Gastrocnemius medialis (tissue), 4 donors: ENCODE results near the gene SPECC1.

ENCODE experiments used
- POLR2A ChIP-seq, 2 donors: fragments of 450-650 bp; IDR thresholded peaks; one replicate each; pipeline ENCODE4 v1.6.1; 2017; ENCODE audit warnings: antibody characterized with exemption in 2 of 2, mild to moderate bottlenecking in 2 of 2, moderate library complexity in 2 of 2
- TF ChIP-seq, protein P1 (sequence below), 5 experiments: fragments of 450-650 bp in 3 of 5; fragments of 200-600 bp in 2 of 5; sonication (generic) in 2 of 5; IDR thresholded peaks in 4 of 5; conservative IDR thresholded peaks in 1 of 5; 1 replicate in 4 of 5; 2 replicates in 1 of 5; pipeline ENCODE4 v1.5.1; 2016 to 2019; ENCODE audit warnings: antibody characterized with exemption in 5 of 5, mild to moderate bottlenecking in 3 of 5, moderate library complexity in 3 of 5

DNA sequence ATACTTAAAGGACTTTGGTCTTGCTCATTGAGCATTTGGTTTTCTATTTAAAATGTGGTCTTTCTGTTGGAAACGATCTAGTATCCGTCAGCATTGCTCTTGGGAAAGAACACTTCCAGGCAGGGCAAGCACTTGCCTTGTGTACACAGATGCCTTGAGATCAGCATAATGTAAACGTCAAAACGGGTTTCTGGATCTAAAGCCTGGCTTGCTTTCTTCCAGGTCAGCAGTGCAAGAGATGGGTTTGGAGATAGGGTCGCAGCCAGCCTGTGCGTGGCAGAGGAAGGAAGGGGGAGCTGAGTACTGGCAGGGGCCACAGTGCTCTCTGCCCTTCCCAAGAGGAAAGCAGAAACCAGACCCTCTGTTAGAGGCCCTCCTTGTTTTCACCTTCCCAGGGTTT is 282.7 kb downstream of the SPECC1 start:
- TF ChIP-seq, protein P1, sequence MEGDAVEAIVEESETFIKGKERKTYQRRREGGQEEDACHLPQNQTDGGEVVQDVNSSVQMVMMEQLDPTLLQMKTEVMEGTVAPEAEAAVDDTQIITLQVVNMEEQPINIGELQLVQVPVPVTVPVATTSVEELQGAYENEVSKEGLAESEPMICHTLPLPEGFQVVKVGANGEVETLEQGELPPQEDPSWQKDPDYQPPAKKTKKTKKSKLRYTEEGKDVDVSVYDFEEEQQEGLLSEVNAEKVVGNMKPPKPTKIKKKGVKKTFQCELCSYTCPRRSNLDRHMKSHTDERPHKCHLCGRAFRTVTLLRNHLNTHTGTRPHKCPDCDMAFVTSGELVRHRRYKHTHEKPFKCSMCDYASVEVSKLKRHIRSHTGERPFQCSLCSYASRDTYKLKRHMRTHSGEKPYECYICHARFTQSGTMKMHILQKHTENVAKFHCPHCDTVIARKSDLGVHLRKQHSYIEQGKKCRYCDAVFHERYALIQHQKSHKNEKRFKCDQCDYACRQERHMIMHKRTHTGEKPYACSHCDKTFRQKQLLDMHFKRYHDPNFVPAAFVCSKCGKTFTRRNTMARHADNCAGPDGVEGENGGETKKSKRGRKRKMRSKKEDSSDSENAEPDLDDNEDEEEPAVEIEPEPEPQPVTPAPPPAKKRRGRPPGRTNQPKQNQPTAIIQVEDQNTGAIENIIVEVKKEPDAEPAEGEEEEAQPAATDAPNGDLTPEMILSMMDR (IDR thresholded peaks at IDR 0.05 in 4 of 5, conservative IDR thresholded peaks at IDR 0.05 in 1 of 5) = no peak
- no peak for TF ChIP-seq POLR2A (IDR thresholded peaks at IDR 0.05)
